Sigmoid colon (tissue), 7 donors: ENCODE results near the gene TP53BP1. TPM values are rescaled to one million over a fixed set of nuclear protein-coding genes. Genes with fewer than 3 reads are reported as not detected.

Source experiments
- DNase-seq: peaks from one replicate; pipeline ENCODE4 v3.0.0-alpha.2; 2019
- H3K27ac ChIP-seq, 4 donors: fragments of 200-600 bp; sonication (generic); one replicate each; pipeline ENCODE4 v1.5.1; 2016 to 2019; ENCODE audit warnings: mild to moderate bottlenecking in 1 of 4
- H3K27me3 ChIP-seq, 3 donors: fragments of 200-600 bp; sonication (generic); one replicate each; pipeline ENCODE4 v1.5.1; 2019; ENCODE audit warnings: mild to moderate bottlenecking in 1 of 3
- H3K36me3 ChIP-seq, 4 donors: fragments of 200-600 bp; sonication (generic); one replicate each; pipeline ENCODE4 v1.5.1; 2016 to 2019
- H3K4me1 ChIP-seq, 4 donors: fragments of 200-600 bp; sonication (generic); one replicate each; pipeline ENCODE4 v1.5.1; 2017 to 2019
- H3K4me3 ChIP-seq, 4 donors: fragments of 200-600 bp; sonication (generic); one replicate each; pipeline ENCODE4 v1.5.1; 2017 to 2019; ENCODE audit warnings: mild to moderate bottlenecking in 2 of 4, moderate library complexity in 1 of 4
- H3K9me3 ChIP-seq, 4 donors: fragments of 200-600 bp in 3 of 4; sonication (generic) in 3 of 4; one replicate each; pipeline versions ENCODE4 v1.5.1 to v1.6.1; 2013 to 2019
- EP300 ChIP-seq, 4 donors: sonication (generic); formaldehyde crosslinking; IDR thresholded peaks; one replicate each; pipeline ENCODE4 v1.6.1; 2017; ENCODE audit warnings: antibody characterized with exemption in 4 of 4
- POLR2A ChIP-seq, 2 donors: fragments of 450-650 bp; IDR thresholded peaks; one replicate each; pipeline ENCODE4 v1.6.1; 2016; ENCODE audit warnings: antibody characterized with exemption in 2 of 2, mild to moderate bottlenecking in 2 of 2, moderate library complexity in 2 of 2
- POLR2AphosphoS5 ChIP-seq, 4 donors: sonication (generic); formaldehyde crosslinking; IDR thresholded peaks; one replicate each; pipeline ENCODE4 v1.6.1; 2017; ENCODE audit warnings: antibody characterized with exemption in 4 of 4
- WGBS, 2 donors: extraction: QIAGEN DNeasy Blood & Tissue Kit; methylation state at CpG; one replicate each; pipeline ENCODE4 v1.1.7; 2013; 5-methylcytosine and 5-hydroxymethylcytosine counted together
- intact Hi-C: fragments of 100-400 bp; cut with DNase I; formaldehyde crosslinking; loops from one replicate; pipeline ENCODE4 v1.15.1; 2023
- polyA plus RNA-seq, 3 donors: library from polyadenylated mRNA; stranded (reverse); fragments of 200-250 nt; gene quantifications; one replicate each; pipeline ENCODE4 v1.2.3, GENCODE V29; 2013
- total RNA-seq, 4 donors: library from RNA; depleted of rRNA; stranded (reverse); fragments of >200 nt; gene quantifications; one replicate each; pipeline ENCODE4 v1.1.0, GENCODE V29; 2016
- TF ChIP-seq, protein P1 (sequence below), 4 experiments: fragments of 450-650 bp in 3 of 4; fragments of 200-600 bp in 1 of 4; IDR thresholded peaks; one replicate each; pipeline ENCODE4 v1.5.1; 2016 to 2019; ENCODE audit warnings: antibody characterized with exemption in 4 of 4, mild to moderate bottlenecking in 3 of 4, moderate library complexity in 2 of 4
- donor health status: healthy with polysubstance abuse.
- donor health status: Bipolar disorder and iron deficiency.
- donor health status: healthy.

TP53BP1 gene
- total and polyA plus RNA-seq, 7 donors, result 1.8 to 63.4 (median 38.3) TPM

DNA sequence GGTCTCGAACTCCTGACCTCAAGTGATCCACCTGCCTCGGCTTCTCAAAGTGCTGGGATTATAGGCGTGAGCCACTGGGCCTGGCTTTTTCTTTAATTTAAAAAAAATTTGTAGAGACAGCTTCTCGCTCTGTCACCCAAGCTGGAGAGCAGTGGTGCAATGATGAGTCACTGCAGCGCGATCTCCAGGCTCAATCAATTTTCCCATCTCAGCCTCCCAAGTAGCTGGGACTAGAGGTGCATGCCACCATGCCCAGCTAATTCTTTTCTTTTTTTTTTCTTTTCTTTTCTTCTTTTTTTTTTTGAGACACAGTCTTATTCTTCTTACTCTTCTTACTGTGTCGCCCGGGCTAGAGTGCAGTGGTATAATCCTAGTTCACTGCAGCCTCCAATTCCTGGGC, 102.2 kb downstream of the TP53BP1 start:
- no peaks in the 10 kb centered on the region for H3K4me1 ChIP-seq
- TF ChIP-seq, protein P1, sequence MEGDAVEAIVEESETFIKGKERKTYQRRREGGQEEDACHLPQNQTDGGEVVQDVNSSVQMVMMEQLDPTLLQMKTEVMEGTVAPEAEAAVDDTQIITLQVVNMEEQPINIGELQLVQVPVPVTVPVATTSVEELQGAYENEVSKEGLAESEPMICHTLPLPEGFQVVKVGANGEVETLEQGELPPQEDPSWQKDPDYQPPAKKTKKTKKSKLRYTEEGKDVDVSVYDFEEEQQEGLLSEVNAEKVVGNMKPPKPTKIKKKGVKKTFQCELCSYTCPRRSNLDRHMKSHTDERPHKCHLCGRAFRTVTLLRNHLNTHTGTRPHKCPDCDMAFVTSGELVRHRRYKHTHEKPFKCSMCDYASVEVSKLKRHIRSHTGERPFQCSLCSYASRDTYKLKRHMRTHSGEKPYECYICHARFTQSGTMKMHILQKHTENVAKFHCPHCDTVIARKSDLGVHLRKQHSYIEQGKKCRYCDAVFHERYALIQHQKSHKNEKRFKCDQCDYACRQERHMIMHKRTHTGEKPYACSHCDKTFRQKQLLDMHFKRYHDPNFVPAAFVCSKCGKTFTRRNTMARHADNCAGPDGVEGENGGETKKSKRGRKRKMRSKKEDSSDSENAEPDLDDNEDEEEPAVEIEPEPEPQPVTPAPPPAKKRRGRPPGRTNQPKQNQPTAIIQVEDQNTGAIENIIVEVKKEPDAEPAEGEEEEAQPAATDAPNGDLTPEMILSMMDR (IDR thresholded peaks at IDR 0.05), result no peak
- TF ChIP-seq POLR2AphosphoS5 (IDR thresholded peaks at IDR 0.05), result no peak
- no peak for TF ChIP-seq EP300 (IDR thresholded peaks at IDR 0.05)
- no peak for TF ChIP-seq POLR2A (IDR thresholded peaks at IDR 0.05)
- H3K9me3 ChIP-seq, result no peaks in the 10 kb centered on the region
- H3K4me3 ChIP-seq, result no peak overlapping the region
- DNase-seq, result no peak
- 96% methylated on average over 8 of the region's 8 CpGs for WGBS, 2 donors
- intact Hi-C loops, result no loop called here
- H3K27ac ChIP-seq, result no peak overlapping the region
- peaks cover 4 to 44% (median 17%) of the 10 kb centered on the region in 4 donors for H3K36me3 ChIP-seq
- H3K27me3 ChIP-seq, result no peaks in the 10 kb centered on the region

DNA sequence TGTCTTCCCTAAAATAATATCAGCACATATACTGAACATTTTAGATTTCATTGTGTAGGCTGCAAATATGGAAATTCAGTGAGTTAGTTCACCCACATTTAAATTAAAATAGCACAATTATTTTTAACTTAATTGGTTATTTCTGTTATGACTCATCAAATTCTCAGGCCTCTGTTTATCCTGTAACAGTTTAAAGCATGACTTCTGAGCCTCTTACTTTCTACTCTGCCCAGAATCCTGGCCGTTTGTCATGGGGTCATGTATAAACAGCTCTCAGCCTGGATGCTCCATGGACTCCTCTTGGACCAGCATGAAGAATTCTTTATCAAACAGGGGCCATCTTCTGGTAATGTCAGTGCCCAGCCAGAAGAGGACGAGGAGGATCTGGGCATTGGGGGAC, 109.9 kb downstream of the TP53BP1 start:
- Histone ChIP-seq H3K27ac (no peak overlapping the region), H3K9me3 (no peaks in the 10 kb centered on the region), H3K4me1 (no peaks in the 10 kb centered on the region), H3K4me3 (no peak overlapping the region), H3K27me3 (no peaks in the 10 kb centered on the region), H3K36me3 (peaks cover 14 to 89% (median 28%) of the 10 kb centered on the region in 4 donors)
- DNase-seq, result no peak
- 76 to 79% methylated on average over 2 of the region's 2 CpGs for WGBS, 2 donors
- TF ChIP-seq EP300 (IDR thresholded peaks at IDR 0.05), result no peak
- TF ChIP-seq POLR2AphosphoS5 (IDR thresholded peaks at IDR 0.05), result no peak
- TF ChIP-seq POLR2A (IDR thresholded peaks at IDR 0.05), result no peak
- intact Hi-C loops, result no loop called here

DNA sequence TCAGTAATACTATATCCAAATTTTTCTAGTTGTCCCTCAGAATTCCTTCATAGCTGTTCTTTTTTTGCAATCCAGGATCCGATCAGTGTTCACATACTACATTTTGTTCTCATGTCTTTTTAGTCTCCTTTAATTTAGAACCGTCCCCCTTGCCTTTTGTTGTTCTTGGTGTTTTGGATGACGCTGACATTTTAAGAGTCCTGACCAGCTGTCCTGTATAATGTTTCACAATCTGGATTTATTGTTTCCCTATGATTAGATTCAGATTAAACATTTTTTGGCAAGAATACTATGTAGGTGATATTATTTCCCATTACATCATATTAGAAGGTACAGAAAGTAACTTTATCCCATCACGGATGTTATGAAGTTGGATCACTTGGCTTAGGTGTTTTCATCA, 110.6 kb downstream of the TP53BP1 start:
- H3K9me3 ChIP-seq, result no peaks in the 10 kb centered on the region
- peaks cover 14 to 89% (median 23%) of the 10 kb centered on the region in 4 donors for H3K36me3 ChIP-seq
- no peak overlapping the region for H3K27ac ChIP-seq
- DNase-seq, result no peak
- H3K4me3 ChIP-seq, result no peak overlapping the region
- no peaks in the 10 kb centered on the region for H3K4me1 ChIP-seq
- intact Hi-C loops, result no loop called here
- no peak for TF ChIP-seq POLR2A (IDR thresholded peaks at IDR 0.05)
- no peak for TF ChIP-seq EP300 (IDR thresholded peaks at IDR 0.05)
- no peak for TF ChIP-seq POLR2AphosphoS5 (IDR thresholded peaks at IDR 0.05)
- TF ChIP-seq, protein P1 (IDR thresholded peaks at IDR 0.05), result no peak
- no peaks in the 10 kb centered on the region for H3K27me3 ChIP-seq
- 95 to 97% methylated on average over 4 of the region's 4 CpGs for WGBS, 2 donors

DNA sequence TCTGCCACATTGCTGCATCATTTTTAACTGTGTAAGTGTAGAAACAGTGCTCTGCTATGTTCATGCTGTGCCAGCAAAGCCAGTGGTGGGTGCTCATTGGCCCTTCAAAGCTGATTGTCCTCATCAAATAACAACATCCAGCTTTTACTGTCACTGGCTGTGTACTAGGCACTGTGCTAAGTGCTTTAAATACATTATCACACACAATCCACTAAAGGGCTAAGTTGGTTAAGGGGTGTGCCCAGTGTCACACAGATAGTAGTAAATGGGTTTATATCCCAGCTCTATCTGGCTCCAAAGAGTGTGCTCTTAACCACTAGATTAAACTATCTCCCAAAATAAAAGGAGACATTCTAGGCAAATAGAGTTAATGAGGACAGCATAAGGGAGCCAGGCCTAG, 114.4 kb downstream of the TP53BP1 start:
- DNase-seq, result no peak
- TF ChIP-seq POLR2A (IDR thresholded peaks at IDR 0.05), result no peak
- no peak for TF ChIP-seq EP300 (IDR thresholded peaks at IDR 0.05)
- TF ChIP-seq, protein P1 (IDR thresholded peaks at IDR 0.05), result no peak
- TF ChIP-seq POLR2AphosphoS5 (IDR thresholded peaks at IDR 0.05), result no peak
- H3K27ac ChIP-seq, result no peak overlapping the region
- intact Hi-C loops, result no loop called here
- H3K27me3 ChIP-seq, result no peaks in the 10 kb centered on the region
- peaks cover 5 to 61% (median 6%) of the 10 kb centered on the region in 4 donors for H3K36me3 ChIP-seq
- H3K9me3 ChIP-seq, result no peaks in the 10 kb centered on the region
- H3K4me3 ChIP-seq, result no peak overlapping the region
- no peaks in the 10 kb centered on the region for H3K4me1 ChIP-seq

DNA sequence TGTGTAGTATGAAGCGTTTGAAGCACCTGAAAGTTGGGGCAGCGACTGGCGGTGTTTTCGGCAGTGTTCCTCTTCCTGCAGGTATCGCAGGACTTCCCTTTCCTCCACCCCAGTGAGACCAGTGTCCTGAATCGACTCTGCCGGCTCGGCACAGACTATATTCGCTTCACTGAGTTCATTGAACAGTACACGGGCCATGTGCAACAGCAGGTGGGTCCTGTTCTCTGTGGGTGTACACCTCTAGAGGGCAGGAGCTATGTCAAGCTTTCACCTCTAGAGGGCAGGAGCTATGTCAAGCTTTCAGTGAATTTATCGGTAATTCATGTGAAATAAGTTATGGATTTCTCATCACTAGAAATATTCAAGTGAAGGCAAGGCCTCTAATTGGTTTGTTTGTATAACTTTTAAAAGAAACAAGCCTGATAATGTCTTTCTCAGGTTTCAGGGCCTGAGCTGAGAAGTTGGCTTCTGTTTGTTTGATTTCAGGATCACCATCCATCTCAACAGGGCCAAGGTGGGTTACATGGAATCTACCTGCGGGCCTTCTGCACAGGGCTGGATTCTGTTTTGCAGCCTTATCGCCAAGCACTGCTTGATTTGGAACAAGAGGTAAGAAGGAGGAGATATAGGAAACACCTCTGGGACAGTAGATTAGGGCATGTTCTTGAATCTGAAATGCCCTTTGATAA, 116.8 kb downstream of the TP53BP1 start:
- peaks cover 0 to 43% (median 2%) of the 10 kb centered on the region in 4 donors for H3K36me3 ChIP-seq

More for the DNA sequence above, 116.8 kb downstream of the TP53BP1 start:
- WGBS, 2 donors, result 79 to 90% methylated on average over 13 of the region's 13 CpGs
- no peak overlapping the region for H3K4me3 ChIP-seq
- H3K4me1 ChIP-seq, result peaks cover 0 to 12% (median 11%) of the 10 kb centered on the region in 4 donors
- no peaks in the 10 kb centered on the region for H3K27me3 ChIP-seq
- intact Hi-C loops, result no loop called here
- no peaks in the 10 kb centered on the region for H3K9me3 ChIP-seq
- no peak overlapping the region for H3K27ac ChIP-seq
- no peak for TF ChIP-seq POLR2A (IDR thresholded peaks at IDR 0.05)
- TF ChIP-seq POLR2AphosphoS5 (IDR thresholded peaks at IDR 0.05), result no peak
- TF ChIP-seq, protein P1 (IDR thresholded peaks at IDR 0.05), result peak in 3 of 4 experiments; percentile 31 to 60 (median 37)
- TF ChIP-seq EP300 (IDR thresholded peaks at IDR 0.05), result no peak
- DNase-seq, result no peak
